ENCODE measurements around the gene LAMA4.
"Not testable (repeated sequence)": the region's sequence is repeated elsewhere in the genome, so short reads cannot be mapped to it uniquely, and the experiment has no call there.

LAMA4 gene

GRCh38 chr6:112214739-112215269 is 39.6 kb downstream of the LAMA4 start:
- DNase-seq: no peak

GRCh38 chr6:112210852-112211251 is 43.5 kb downstream of the LAMA4 start:
- no peak for DNase-seq

- DNase-seq: no peak
These were observed 45.2 kb downstream of the LAMA4 start for GRCh38 chr6:112209131-112209530.

GRCh38 chr6:112207776-112208175 is 46.6 kb downstream of the LAMA4 start:
- DNase-seq: no peak

GRCh38 chr6:112207131-112207530 is 47.2 kb downstream of the LAMA4 start:
- no peak for DNase-seq

GRCh38 chr6:112206110-112206458 is 48.3 kb downstream of the LAMA4 start:
- no peak for DNase-seq

GRCh38 chr6:112205427-112206109 is 48.8 kb downstream of the LAMA4 start:
- DNase-seq: no peak

- DNase-seq: no peak
These were observed 50.0 kb downstream of the LAMA4 start for GRCh38 chr6:112204350-112204706.

GRCh38 chr6:112203577-112204349 is 50.6 kb downstream of the LAMA4 start:
- no peak for DNase-seq

- no peak for DNase-seq
These were observed 51.6 kb downstream of the LAMA4 start for GRCh38 chr6:112202639-112203341.

GRCh38 chr6:112200185-112200914 is 54.0 kb downstream of the LAMA4 start:
- DNase-seq: not testable (repeated sequence)

- no peak for DNase-seq
These were observed 55.4 kb downstream of the LAMA4 start for GRCh38 chr6:112199001-112199403.

- no peak for DNase-seq
These were observed 55.8 kb downstream of the LAMA4 start for GRCh38 chr6:112198582-112198981.

- DNase-seq: no peak
These were observed 56.7 kb downstream of the LAMA4 start for GRCh38 chr6:112197636-112198035.

- no peak for DNase-seq
These were observed 58.1 kb downstream of the LAMA4 start for GRCh38 chr6:112196306-112196705.

GRCh38 chr6:112195166-112195565 is 59.2 kb downstream of the LAMA4 start:
- no peak for DNase-seq

GRCh38 chr6:112194511-112194910 is 59.9 kb downstream of the LAMA4 start:
- DNase-seq: no peak

- DNase-seq: no peak
These were observed 60.8 kb downstream of the LAMA4 start for GRCh38 chr6:112193535-112194051.

- DNase-seq: no peak
These were observed 61.2 kb downstream of the LAMA4 start for GRCh38 chr6:112193117-112193516.

- no peak for DNase-seq
These were observed 62.8 kb downstream of the LAMA4 start for GRCh38 chr6:112191509-112192020.

GRCh38 chr6:112190164-112190563 is 64.2 kb downstream of the LAMA4 start:
- no peak for DNase-seq

- no peak for DNase-seq
These were observed 64.9 kb downstream of the LAMA4 start for GRCh38 chr6:112189494-112189893.

GRCh38 chr6:112188906-112189305 is 65.5 kb downstream of the LAMA4 start:
- no peak for DNase-seq
